DOHH2 (cell line): ENCODE measurements around the gene CELF3.
A peak's percentile ranks its signal among the peaks of the same experiment; 100 is the strongest.

Source experiments
- H3F3A ChIP-seq: fragments of 200-600 bp; sonication (generic), shearing (Covaris generic); 2 replicates; pipeline ENCODE4 v1.6.0; 2016; ENCODE audit warnings: antibody characterized with exemption, mild to moderate bottlenecking; ENCODE audit not compliant: control insufficient read depth, insufficient read depth
- H3K27ac ChIP-seq: fragments of 200-600 bp; sonication (generic); 2 replicates; pipeline ENCODE4 v1.5.1; 2014; ENCODE audit warnings: low read depth, mild to moderate bottlenecking, low read length, moderate library complexity
- H3K27me3 ChIP-seq: fragments of 200-600 bp; sonication (generic); 2 replicates; pipeline ENCODE4 v1.6.1; 2014; ENCODE audit warnings: mild to moderate bottlenecking, low read length, mixed read lengths; ENCODE audit not compliant: control insufficient read depth
- H3K36me3 ChIP-seq: fragments of 200-600 bp; sonication (generic); 2 replicates; pipeline ENCODE4 v1.6.1; 2014; ENCODE audit warnings: mild to moderate bottlenecking, low read length, moderate library complexity, mixed read lengths; ENCODE audit not compliant: control insufficient read depth
- H3K4me1 ChIP-seq: fragments of 200-600 bp; sonication (generic); 2 replicates; pipeline ENCODE4 v1.6.1; 2014; ENCODE audit warnings: mild to moderate bottlenecking, low read length, mixed read lengths; ENCODE audit not compliant: control insufficient read depth
- H3K4me2 ChIP-seq: fragments of 200-600 bp; sonication (generic); 2 replicates; pipeline ENCODE4 v1.6.0; 2014; ENCODE audit warnings: mild to moderate bottlenecking, low read length, moderate library complexity
- H3K4me3 ChIP-seq: fragments of 200-600 bp; sonication (generic); 2 replicates; pipeline ENCODE4 v1.5.1; 2014; ENCODE audit warnings: mild to moderate bottlenecking, low read length, mixed read lengths
- H3K79me2 ChIP-seq: fragments of 200-600 bp; sonication (generic); 2 replicates; pipeline ENCODE4 v1.6.1; 2014; ENCODE audit warnings: mild to moderate bottlenecking, low read length, mixed read lengths; ENCODE audit not compliant: control insufficient read depth
- H3K9me2 ChIP-seq: fragments of 200-600 bp; sonication (generic); replicated peaks from 2 replicates; pipeline ENCODE4 v1.6.1; 2014; ENCODE audit warnings: mild to moderate bottlenecking, low read length, mixed read lengths; ENCODE audit not compliant: control insufficient read depth
- H3K9me3 ChIP-seq: fragments of 200-600 bp; sonication (generic); 2 replicates; pipeline ENCODE4 v1.6.1; 2014; ENCODE audit warnings: antibody characterized with exemption, low read length, mixed read lengths; ENCODE audit not compliant: control insufficient read depth, insufficient read depth
- H4K20me1 ChIP-seq: fragments of 200-600 bp; sonication (generic); 2 replicates; pipeline ENCODE4 v1.6.0; 2014; ENCODE audit warnings: low read depth, mild to moderate bottlenecking, antibody characterized with exemption, low read length, moderate library complexity; ENCODE audit not compliant: control insufficient read depth, insufficient read depth
- EZH2phosphoT487 ChIP-seq: fragments of 200-600 bp; sonication (generic); IDR thresholded peaks from 2 replicates; pipeline ENCODE4 v1.6.1; 2017; ENCODE audit warnings: borderline replicate concordance, mild to moderate bottlenecking, antibody characterized with exemption, low read length, moderate library complexity, mixed read lengths
- TF ChIP-seq, protein P1 (sequence below): fragments of 200-600 bp; sonication (generic); IDR thresholded peaks from one replicate; pipeline ENCODE4 v1.5.1; 2014; ENCODE audit warnings: antibody characterized with exemption, mild to moderate bottlenecking, low read depth, low read length; ENCODE audit not compliant: poor library complexity, severe bottlenecking

The CELF3 gene

DNA sequence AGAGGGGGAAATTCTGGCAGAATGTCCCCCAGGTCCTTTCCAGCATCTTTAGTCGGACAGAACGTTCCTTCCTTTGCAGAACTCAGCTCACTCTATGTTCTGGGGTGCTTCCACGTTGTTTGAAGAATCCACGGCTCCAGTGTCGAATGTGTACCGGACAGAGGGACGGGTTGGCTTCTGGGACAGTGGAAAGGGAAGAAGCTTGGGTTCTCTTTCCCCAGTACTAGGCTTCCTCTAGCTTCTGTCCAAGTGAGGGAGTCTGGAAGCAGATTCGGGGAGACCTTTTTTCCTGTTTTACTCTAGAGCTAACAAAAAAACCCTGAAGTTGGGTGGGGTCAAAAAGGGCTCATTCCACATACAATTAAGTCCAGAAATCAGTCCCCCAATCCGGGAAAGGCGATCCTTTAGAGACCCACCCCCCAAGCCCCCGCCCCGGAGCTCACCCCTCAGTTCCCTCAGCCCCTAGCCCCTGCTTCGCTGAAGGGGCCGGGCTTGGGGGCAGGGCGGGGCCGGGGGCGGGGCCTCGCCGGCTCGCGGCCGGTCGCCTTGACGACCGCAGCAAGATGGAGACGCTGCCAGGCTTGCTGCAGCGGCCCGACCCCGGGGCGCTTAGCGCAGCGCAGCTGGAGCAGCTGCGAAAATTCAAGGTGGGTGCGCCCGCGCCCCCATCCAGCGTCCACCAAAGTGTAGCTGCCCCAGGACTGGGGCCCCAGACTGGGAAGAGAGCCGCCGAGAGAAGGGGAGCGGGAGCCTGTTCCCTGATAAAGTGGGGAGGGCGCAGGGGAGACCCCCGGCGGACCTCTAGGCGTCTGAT lies 4.6 kb upstream of the CELF3 start, which contains the start of gene RIIAD1:
RIIAD1 (plus strand) TSS at position 549 of the 814 bp plus-strand sequence; CDS start at position 564, 15 bp downstream.
- Histone ChIP-seq H3K4me2 (peak within 1 kb of the TSS; percentile 46), H3K27ac (no peak within 1 kb of the TSS), H3K36me3 (no peaks in the 10 kb centered on the region), H3K4me3 (peak within 1 kb of the TSS; percentile 35), H3K9me3 (no peaks in the 10 kb centered on the region), H3F3A (no peaks in the 10 kb centered on the region), H3K4me1 (peaks cover 7% of the 10 kb centered on the region; the same call in 1 of the 2 replicates), H4K20me1 (no peaks in the 10 kb centered on the region), H3K27me3 (peaks cover 77% of the 10 kb centered on the region), H3K79me2 (no peaks in the 10 kb centered on the region), H3K9me2 (no peaks in the 10 kb centered on the region)
- TF ChIP-seq, protein P1, sequence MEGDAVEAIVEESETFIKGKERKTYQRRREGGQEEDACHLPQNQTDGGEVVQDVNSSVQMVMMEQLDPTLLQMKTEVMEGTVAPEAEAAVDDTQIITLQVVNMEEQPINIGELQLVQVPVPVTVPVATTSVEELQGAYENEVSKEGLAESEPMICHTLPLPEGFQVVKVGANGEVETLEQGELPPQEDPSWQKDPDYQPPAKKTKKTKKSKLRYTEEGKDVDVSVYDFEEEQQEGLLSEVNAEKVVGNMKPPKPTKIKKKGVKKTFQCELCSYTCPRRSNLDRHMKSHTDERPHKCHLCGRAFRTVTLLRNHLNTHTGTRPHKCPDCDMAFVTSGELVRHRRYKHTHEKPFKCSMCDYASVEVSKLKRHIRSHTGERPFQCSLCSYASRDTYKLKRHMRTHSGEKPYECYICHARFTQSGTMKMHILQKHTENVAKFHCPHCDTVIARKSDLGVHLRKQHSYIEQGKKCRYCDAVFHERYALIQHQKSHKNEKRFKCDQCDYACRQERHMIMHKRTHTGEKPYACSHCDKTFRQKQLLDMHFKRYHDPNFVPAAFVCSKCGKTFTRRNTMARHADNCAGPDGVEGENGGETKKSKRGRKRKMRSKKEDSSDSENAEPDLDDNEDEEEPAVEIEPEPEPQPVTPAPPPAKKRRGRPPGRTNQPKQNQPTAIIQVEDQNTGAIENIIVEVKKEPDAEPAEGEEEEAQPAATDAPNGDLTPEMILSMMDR, result no peak
- TF ChIP-seq EZH2phosphoT487, result no peak

DNA sequence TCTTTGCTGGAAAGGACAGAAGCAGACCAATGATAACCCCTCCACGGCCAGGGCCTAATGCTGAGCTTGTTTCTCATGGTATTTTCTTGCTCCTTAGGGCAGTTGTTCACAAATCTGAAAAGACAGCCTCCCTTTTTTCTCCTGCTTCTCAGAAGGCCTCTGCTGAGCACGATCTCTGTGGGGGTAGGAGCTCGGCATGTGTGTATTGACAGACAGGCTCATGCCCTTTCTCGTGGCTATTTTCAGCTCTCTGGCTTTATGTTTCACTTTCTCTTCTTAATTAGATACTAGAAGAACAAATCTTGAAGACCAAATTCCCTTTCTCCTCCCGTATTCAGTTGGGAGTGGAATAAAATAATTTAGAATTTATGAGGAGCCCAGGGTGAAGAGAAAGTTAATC lies 4.0 kb upstream of the CELF3 start:
- H3K4me3 ChIP-seq, result no peak overlapping the region
- no peaks in the 10 kb centered on the region for H3K9me3 ChIP-seq
- H3K4me2 ChIP-seq, result no peak overlapping the region
- no peaks in the 10 kb centered on the region for H3K36me3 ChIP-seq
- no peaks in the 10 kb centered on the region for H3K79me2 ChIP-seq
- no peaks in the 10 kb centered on the region for H3K9me2 ChIP-seq
- TF ChIP-seq, protein P1, result no peak
- TF ChIP-seq EZH2phosphoT487, result no peak
- H3K27ac ChIP-seq, result no peak overlapping the region
- no peaks in the 10 kb centered on the region for H3F3A ChIP-seq
- peaks cover 7% of the 10 kb centered on the region; the same call in 1 of the 2 replicates for H3K4me1 ChIP-seq
- peaks cover 76% of the 10 kb centered on the region for H3K27me3 ChIP-seq
- H4K20me1 ChIP-seq, result no peaks in the 10 kb centered on the region

DNA sequence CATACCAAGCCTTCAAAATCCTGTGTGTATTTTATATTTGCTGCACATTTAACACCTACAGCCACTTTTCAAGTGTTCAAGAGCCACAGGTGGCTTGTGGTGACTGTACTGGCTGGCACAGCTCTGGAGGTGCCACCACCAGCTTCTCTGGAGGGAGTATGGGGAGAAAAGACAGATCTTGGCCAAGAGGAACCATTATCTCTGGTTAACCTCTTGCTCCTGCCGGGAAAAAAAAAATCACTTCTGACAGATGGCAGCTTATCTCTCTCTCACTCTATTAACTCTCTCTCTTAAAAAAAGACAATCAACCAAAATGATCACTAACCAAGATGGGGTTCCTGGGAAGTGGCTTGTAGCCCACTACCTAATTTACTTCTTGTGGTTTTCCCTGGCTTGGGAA lies 3.5 kb upstream of the CELF3 start:
- TF ChIP-seq, protein P1, result no peak
- TF ChIP-seq EZH2phosphoT487, result no peak
- H3K36me3 ChIP-seq, result no peaks in the 10 kb centered on the region
- H3K79me2 ChIP-seq, result no peaks in the 10 kb centered on the region
- no peak overlapping the region for H3K27ac ChIP-seq
- no peaks in the 10 kb centered on the region for H3K9me2 ChIP-seq
- no peaks in the 10 kb centered on the region for H4K20me1 ChIP-seq
- no peak overlapping the region for H3K4me3 ChIP-seq
- H3K27me3 ChIP-seq, result peaks cover 72% of the 10 kb centered on the region
- peaks cover 7% of the 10 kb centered on the region; the same call in 1 of the 2 replicates for H3K4me1 ChIP-seq
- H3F3A ChIP-seq, result no peaks in the 10 kb centered on the region
- no peak overlapping the region for H3K4me2 ChIP-seq
- no peaks in the 10 kb centered on the region for H3K9me3 ChIP-seq
